ENCODE data around the gene SLC22A5.
"Not testable (repeated sequence)": the region's sequence is repeated elsewhere in the genome, so short reads cannot be mapped to it uniquely, and the experiment has no call there.

Gene SLC22A5

GRCh38 chr5:132429463-132430440 is 60.2 kb downstream of the SLC22A5 start:
- peak; percentile 5 for DNase-seq

DNA sequence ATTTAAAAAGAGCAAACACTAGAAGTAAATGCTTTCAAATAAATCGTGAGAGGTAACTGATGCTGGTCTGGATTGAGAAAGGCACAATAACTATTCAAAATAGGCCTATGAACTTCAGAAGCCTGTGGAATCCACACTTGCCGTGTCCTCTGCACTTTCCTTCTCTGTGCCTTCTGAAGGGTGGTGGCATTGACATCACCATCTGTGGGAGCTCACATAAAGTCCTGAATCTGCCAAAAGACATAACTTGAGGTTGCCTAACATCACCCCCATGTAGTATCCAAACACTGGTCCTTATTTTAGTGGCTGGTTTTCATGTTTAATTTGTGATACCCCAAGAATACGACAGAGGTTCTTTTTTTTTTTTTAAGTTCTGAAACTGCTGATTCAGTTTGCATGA is 61.2 kb downstream of the SLC22A5 start:
- DNase-seq, result peak; percentile 1

DNA sequence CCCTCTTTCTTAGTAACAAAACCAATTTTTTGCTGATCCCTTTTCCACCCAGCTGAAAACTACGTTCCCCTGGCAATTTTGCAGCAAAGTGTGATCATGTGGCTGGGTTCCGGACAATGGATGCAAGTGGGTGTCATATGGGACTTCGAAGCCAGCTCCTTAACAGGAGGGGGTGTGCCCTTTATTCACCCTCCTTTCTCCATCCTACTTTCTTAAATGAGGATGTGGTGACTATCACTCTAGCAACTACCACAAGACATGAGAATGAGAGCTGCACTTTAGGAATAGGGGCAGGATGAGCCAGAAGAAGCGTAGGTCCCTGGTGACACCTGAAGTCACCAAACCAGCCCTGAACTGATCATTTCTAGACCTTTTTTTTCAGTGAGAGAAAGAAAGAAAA is 62.1 kb downstream of the SLC22A5 start:
- DNase-seq, result peak; percentile 8

DNA sequence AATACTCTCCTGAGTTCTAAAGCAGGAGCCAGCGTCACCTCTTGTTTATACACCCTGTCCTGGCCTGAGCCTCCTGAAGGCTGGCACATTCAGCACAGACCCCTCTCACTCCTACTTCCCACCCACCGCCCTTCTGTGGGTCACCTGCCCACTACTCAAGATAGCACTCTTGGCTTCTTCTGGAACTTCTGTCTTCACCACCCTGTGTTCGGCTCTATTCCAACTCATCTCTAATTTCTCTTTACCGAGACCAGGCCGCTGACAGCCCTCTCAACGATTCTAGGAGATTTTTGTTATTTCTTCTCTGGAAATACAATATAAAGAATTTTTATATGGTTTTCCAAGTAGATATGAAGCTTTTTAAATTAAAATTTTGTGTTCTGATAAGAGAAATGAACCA is 63.6 kb downstream of the SLC22A5 start:
- DNase-seq, result peak; percentile 3

- no peak for DNase-seq
Measured at GRCh38 chr5:132434416-132435286, 65.1 kb downstream of the SLC22A5 start.

DNA sequence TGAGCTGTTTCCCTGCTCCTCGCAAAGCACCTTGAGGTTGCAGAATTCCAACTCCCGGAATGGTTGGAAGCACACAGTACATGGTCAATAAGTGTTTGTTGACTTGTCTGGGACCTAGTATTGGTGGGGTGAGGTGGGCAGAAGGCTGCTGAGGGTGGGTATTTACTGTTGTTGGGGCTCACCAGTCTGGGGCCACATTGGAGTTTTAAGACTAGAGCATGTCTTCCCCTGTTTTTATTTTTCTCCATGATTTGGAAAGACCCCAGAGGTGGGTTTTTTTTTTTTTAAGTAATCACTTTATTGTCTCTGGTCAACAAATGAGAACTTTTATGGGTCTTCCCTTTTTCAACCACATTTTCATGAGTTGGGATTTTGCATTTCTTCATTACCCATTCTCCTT is 65.9 kb downstream of the SLC22A5 start:
- DNase-seq, result no peak

GRCh38 chr5:132435886-132436285 is 66.4 kb downstream of the SLC22A5 start:
- DNase-seq, result no peak

DNA sequence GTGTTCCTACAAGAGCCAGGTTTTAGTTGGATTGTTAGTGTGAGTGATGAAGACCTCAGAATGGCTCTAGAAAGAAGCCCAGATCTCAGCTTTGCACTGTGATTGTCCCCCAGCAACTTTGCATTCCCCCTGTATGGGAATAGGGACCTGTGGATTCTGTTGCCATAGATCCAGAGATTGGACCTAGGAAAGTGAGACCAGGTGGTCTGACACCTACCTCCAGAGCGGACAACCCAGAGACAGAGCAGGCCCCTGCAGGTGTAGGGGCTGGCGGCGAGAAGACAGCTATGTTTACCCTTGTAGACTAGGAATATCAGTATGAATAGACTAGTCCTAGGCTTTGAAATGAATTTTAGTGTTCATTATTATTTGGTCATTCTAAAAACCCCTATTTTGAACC is 67.4 kb downstream of the SLC22A5 start:
- no peak for DNase-seq

- DNase-seq, result peak; percentile 62
Measured at GRCh38 chr5:132437604-132438266, 68.2 kb downstream of the SLC22A5 start.

DNA sequence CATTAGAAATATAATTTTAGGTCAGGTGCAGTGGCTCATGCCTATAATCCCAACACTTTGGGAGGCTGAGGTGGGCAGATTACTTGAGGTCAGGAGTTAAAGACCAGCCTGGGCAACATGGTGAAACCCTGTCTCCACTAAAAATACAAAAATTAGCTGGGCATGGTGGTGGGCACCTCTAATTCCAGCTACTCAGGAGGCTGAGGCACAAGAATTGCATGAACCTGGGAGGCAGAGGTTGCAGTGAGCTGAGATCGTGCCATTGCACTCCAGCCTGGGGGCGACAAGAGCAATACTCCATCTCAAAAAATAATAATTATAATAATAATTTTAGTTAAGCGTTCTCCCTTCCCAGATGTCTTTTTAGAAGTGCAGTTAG is 68.7 kb downstream of the SLC22A5 start:
- not testable (repeated sequence) for DNase-seq

GRCh38 chr5:132438917-132439316 is 69.4 kb downstream of the SLC22A5 start:
- DNase-seq, result no peak

DNA sequence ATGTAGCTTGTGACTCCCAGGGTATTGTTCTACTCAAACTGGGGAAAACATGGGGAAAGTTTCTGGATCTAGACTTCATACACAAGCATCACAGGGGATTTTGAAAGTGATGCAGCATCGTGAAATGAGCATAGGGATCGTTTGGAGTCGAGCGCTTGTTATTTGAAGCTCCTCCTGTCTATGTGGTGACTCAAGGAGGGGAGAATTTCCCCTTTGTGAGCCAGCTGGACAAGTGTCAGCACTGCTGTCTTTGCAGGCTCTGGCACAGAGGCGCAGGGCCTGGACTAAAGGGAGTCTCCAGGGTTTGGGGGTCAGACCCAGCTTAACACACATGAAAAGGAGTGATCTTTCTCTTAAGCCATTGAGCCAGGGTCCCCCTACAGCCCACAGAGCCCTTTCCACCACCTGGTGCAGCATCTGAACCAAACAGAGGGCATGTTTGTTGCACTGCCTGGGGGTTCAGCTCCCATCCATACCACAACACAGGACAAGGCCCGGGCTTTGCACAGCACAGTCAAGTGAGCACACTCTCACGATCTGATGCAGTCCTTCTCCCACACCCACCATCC is 70.1 kb downstream of the SLC22A5 start:
- no peak for DNase-seq

DNA sequence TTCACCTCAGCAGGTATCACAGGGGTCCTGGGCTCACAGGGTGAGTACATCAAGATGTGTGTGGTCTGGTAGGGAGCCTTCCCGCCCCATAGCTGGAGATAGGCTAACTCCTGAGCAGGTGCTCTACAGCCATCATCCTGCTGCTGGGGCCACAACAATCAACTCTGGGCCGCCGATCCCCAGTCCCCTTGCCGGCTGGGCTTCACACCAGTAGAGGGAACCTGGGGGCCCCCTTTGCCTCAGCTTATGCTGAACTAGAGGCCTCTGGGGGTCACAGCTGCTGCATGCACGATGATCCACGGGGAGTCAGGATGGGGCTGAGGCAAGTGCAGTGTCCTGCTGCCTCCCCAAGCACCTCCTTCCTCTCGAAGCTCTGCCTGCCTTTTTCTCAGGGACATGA is 74.6 kb downstream of the SLC22A5 start:
- no peak for DNase-seq
